ENCODE measurements around the gene ZDHHC17.
"Not testable (repeated sequence)": the region's sequence is repeated elsewhere in the genome, so short reads cannot be mapped to it uniquely, and the experiment has no call there.

Gene ZDHHC17, protein sequence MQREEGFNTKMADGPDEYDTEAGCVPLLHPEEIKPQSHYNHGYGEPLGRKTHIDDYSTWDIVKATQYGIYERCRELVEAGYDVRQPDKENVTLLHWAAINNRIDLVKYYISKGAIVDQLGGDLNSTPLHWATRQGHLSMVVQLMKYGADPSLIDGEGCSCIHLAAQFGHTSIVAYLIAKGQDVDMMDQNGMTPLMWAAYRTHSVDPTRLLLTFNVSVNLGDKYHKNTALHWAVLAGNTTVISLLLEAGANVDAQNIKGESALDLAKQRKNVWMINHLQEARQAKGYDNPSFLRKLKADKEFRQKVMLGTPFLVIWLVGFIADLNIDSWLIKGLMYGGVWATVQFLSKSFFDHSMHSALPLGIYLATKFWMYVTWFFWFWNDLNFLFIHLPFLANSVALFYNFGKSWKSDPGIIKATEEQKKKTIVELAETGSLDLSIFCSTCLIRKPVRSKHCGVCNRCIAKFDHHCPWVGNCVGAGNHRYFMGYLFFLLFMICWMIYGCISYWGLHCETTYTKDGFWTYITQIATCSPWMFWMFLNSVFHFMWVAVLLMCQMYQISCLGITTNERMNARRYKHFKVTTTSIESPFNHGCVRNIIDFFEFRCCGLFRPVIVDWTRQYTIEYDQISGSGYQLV

DNA sequence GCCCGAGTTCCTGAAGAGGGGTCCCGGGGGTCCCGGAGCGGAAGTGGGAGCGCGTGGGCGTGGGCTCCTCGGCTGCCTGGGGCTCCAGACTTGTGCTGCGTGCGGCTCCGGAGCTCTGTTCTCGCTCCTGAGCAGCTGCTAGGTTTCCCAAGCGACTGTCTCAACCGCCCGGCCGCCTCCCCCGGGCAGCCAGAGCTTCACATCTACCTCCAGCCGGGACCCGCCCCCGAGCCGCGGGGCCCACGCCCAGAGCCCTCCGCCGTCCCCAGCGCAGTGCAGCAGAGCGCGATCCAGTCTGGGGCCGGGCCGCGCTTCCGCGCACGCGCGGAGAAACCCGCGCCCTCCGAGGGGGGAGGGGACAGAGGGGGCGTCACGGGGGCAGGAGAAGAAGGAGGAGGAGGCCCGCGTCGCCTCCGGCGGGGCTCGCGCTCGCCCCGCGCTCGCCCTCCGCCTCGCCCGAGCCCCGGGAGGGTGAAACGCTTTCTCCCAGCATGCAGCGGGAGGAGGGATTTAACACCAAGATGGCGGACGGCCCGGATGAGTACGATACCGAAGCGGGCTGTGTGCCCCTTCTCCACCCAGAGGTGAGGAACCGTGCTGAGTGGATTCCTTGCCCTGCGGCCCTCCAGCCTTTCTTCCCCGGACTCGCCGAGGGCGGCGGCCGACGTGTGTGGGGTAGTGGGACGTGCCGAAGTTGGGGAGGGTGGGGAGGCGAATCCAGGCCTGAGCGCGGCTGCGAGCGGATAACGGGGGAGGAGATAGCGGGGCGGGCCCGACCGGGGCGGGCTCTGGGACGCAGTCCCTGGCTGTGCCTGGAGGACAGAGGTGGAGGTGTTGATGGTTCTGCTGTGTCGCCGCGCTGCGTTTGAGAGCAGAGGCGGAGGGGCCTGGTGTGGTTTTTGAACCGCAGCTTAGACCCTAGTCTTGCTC lies at the start of gene ZDHHC17:
ZDHHC17 (plus strand) TSS at position 370 of the 930 bp plus-strand sequence; CDS start at position 492, 122 bp downstream.
- in situ Hi-C loops (cut with HindIII; ENCODE audit: low sequenced_read_pairs): no loop called here

- in situ Hi-C loops (cut with HindIII; ENCODE audit: low sequenced_read_pairs): no loop called here
Measured at GRCh38 chr12:76714415-76714814, 49.5 kb upstream of the ZDHHC17 start.

DNA sequence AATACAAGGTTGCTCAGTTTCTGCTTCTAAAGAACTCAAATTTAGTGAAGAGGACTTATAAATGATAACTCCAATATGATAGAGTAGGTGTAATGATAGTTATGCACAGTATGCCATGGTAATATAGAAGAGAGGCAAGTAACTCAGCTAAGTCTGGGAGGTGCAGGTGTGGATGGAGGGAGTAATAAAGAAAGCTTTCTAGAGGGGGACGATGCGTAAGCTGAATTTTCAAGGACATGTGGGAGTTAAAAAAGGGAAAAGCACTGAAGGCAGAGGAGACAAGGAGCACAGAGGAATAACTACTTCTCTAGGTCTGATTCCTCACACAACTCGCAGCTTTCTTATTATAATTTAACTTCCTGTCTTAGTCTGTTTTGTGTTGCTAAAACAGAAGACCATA lies 49.1 kb upstream of the ZDHHC17 start:
- in situ Hi-C loops (cut with HindIII; ENCODE audit: low sequenced_read_pairs): no loop called here

DNA sequence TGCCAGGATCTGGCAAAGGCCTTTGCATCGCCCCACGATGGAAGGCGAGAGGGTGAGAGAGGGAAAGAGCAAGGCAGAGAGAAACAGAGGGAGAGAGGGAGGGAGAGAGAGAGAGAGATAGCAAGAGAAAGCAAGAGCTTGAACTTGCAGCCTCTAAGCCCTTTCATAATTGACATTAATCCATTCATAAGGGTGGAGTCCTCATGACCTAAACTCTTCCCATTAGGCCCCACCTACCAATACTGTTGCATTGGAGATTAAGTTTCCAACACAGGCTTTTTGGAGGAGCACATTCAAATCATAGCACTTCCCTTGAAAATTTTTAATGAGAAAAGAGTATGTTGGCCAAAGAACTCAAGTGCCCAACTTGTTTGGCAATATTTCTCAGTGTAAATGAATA lies 48.6 kb upstream of the ZDHHC17 start:
- in situ Hi-C loops (cut with HindIII; ENCODE audit: low sequenced_read_pairs): no loop called here

DNA sequence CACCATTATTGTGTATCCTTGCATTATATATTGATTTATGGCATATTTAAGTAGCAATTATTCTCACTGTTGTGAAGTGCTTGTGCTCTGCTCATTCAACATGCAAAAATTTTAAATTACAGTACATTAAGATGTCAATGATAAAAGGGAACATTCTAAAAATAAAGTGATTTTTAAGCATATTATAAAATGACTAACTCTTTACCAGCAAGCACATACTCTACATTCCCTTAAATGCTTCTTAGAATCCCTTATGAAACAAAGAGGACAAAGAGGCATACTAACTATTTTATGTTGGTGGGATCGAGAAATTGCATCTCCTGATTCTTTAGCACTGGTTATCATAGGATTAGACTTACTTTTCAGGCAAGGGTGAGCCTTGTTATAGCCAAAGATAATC lies 46.6 kb upstream of the ZDHHC17 start:
- in situ Hi-C loops (cut with HindIII; ENCODE audit: low sequenced_read_pairs): no loop called here

- in situ Hi-C loops (cut with HindIII; ENCODE audit: low sequenced_read_pairs): no loop called here
Measured at GRCh38 chr12:76719171-76720041, 44.5 kb upstream of the ZDHHC17 start.

DNA sequence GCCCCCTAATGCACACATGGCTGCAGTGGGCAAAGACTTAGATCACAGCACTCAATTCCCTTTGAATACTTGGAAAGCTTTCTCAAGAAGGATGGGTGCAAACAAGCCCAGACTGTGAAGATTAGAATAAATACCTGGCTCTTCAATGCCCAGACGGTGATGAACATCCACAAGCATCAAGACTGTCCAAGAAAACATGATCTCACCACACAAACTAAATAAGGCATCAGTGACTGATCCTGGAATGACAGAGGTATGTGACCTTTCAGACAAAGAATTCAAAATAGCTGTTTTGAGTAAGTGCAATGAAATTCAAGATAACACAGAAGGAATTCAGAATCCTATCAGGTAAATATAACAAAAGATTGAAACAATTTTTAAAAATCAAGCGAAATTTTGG lies 43.8 kb upstream of the ZDHHC17 start:
- in situ Hi-C loops (cut with HindIII; ENCODE audit: low sequenced_read_pairs): no loop called here

DNA sequence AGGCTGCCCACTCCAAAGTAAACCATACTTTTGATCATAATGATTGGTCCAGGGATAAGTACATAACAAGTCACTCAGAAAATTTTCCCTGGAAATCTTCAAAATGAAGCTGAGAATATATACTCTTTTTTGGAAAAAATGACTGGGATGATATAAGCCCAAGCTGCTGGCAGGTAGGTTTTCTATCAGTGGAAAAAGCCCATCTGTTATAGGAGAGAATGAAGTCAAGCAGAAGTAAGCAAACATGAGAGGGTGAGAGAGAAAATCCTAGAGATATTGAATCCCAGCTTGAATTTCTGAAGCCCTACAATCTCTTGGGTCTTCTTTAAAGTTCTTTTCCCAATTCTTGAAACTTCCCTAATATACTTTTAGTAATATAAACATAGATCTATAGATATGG lies 37.3 kb upstream of the ZDHHC17 start:
- in situ Hi-C loops (cut with HindIII; ENCODE audit: low sequenced_read_pairs): no loop called here

DNA sequence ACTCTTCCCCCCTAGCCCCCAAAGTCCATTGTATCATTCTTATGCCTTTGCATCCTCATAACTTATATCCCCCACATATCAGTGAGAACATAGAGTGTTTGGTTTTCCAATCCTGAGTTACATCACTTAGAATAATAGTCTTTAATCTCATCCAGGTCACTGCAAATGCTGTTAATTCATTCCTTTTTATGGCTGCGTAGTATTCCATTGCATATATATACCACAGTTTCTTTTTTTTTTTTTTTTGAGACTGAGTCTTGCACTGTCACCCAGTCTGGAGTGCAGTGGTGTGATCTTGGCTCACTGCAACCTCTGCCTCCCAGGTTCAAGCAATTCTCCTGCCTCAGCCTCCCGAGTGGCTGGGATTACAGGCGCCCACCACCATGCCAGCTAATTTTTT lies 31.7 kb upstream of the ZDHHC17 start:
- in situ Hi-C loops (cut with HindIII; ENCODE audit: low sequenced_read_pairs): not testable (repeated sequence)

DNA sequence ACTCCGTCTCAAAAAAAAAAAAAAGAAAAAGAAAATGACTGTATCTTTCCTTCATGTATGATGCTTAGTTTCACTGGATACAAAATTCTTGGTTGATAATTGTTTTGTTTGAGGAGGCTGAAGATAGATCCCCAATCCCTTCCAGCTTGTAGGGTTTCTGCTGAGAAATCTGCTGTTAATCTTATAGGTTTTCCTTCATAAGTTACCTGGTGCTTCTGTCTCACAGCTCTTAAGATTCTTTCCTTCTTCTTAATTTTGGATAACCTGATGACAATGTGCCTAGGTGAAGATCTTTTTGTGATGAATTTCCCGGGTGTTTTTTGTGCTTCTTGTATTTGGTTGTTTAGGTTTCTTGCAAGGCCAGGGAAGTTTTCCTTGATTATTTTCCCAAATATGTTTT lies 26.2 kb upstream of the ZDHHC17 start:
- in situ Hi-C loops (cut with HindIII; ENCODE audit: low sequenced_read_pairs): not testable (repeated sequence)

DNA sequence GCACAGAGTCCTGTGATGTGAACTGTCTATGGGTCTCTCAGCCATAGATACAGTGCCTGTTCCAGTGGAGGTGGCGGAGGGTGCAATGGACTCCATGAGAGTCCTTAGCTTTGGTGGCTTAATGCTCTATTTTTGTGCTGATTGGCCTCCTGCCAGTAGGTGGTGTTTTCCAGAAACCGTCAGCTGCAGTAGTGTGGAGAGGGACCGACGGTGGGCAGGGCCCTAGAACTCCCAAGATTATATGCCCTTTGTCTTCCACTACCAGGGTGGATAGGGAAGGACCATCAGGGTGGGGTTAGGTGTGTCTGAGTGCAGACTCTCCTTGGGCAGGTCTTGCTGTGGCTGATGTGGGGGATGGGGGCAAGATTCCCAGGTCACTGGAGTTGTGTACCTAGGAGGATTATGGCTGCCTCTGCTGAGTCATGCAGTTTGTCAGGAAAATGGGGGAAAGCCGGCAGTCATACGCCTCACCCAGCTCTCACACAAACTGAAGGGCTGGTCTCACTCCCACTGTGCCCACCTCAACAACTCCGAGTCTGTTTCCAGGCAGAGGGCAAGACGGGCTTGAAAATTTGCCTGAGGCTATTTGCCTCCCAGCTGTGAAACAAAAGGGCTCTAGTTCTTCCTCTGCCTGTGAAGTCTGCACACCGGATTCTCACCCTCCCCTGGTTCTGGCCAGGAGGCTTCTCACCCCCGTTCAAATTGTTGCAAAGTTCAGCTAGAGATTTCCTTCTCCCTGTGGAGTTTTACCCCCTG lies 24.9 kb upstream of the ZDHHC17 start:
- in situ Hi-C loops (cut with HindIII; ENCODE audit: low sequenced_read_pairs): no loop called here

GRCh38 chr12:76739896-76740295 lies 24.0 kb upstream of the ZDHHC17 start:
- in situ Hi-C loops (cut with HindIII; ENCODE audit: low sequenced_read_pairs): no loop called here

DNA sequence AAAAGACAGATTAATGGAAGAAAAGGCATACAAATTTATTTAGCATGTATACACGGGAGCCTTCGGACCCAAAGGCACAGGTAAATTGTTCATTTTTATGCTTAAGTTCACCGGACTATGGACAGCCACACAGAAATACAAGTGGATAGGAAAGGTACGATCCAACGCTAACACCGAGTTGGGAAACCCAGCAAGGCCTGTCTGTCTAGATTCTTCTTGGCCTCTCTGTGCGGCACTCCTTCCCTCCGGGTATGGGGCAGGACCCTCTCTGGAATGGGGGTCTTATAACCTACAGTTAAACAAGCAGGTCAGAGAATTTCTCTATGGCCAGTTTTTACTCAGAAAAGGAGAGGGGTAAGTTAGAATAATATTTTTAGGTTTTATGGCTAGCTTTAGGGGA lies 23.4 kb upstream of the ZDHHC17 start:
- in situ Hi-C loops (cut with HindIII; ENCODE audit: low sequenced_read_pairs): no loop called here

GRCh38 chr12:76745343-76745742 lies 18.6 kb upstream of the ZDHHC17 start:
- in situ Hi-C loops (cut with HindIII; ENCODE audit: low sequenced_read_pairs): no loop called here

- in situ Hi-C loops (cut with HindIII; ENCODE audit: low sequenced_read_pairs): no loop called here
Measured at GRCh38 chr12:76746516-76746915, 17.4 kb upstream of the ZDHHC17 start.

- in situ Hi-C loops (cut with HindIII; ENCODE audit: low sequenced_read_pairs): no loop called here
Measured at GRCh38 chr12:76747245-76747644, 16.7 kb upstream of the ZDHHC17 start.

GRCh38 chr12:76755829-76756379 lies 8.0 kb upstream of the ZDHHC17 start:
- in situ Hi-C loops (cut with HindIII; ENCODE audit: low sequenced_read_pairs): no loop called here

GRCh38 chr12:76757694-76758093 lies 6.2 kb upstream of the ZDHHC17 start:
- in situ Hi-C loops (cut with HindIII; ENCODE audit: low sequenced_read_pairs): no loop called here

DNA sequence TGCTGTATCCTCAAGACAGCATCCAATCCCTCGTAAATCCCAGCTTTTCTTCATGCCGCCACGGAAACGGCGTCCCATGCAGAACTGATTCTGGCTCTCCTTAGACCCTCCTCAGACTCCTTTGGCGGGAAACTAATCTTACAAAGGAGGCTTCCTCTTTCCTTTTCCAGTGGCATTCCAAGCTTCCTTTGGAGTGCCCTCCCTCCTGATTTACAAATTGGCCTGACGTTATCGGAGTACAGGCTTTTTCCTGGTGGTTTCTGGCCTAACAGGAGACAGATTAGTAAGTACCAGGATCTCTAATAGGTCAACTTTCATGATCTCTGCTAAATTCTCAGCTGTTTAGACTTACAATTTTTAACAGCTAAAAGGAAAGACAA lies 1.3 kb upstream of the ZDHHC17 start:
- in situ Hi-C loops (cut with HindIII; ENCODE audit: low sequenced_read_pairs): no loop called here

Data from endothelial cell of hepatic sinusoid (primary cell).